22Rv1 (cell line): ENCODE results near the gene APH1B.

Experiments used
- H3K27ac ChIP-seq: fragments of 450-650 bp; 2 replicates; pipeline ENCODE4 v1.5.1; 2017
- CTCF ChIP-seq: fragments of 450-650 bp; IDR thresholded peaks from 2 replicates; pipeline ENCODE4 v1.5.1; 2017; ENCODE audit warnings: mild to moderate bottlenecking
- ZFX ChIP-seq: fragments of 450-650 bp; IDR thresholded peaks from 2 replicates; pipeline ENCODE4 v1.6.1; 2017; ENCODE audit warnings: antibody characterized with exemption, borderline replicate concordance

Gene APH1B

GRCh38 chr15:63277038-63277892, at the start of gene APH1B:
TSS of gene APH1B (plus strand) at chr15:63277605. CDS start at chr15:63277624, 19 bp downstream.
- peak within 1 kb of the TSS; percentile 16; the same call in 1 of the 2 replicates for H3K27ac ChIP-seq
- TF ChIP-seq CTCF (no peak), ZFX (no peak)

GRCh38 chr15:63227689-63228088, 49.7 kb upstream of the APH1B start:
- H3K27ac ChIP-seq = no peak overlapping the region
- no peak for TF ChIP-seq CTCF
- no peak for TF ChIP-seq ZFX

GRCh38 chr15:63231206-63231605, 46.2 kb upstream of the APH1B start:
- TF ChIP-seq CTCF = no peak
- TF ChIP-seq ZFX = no peak
- no peak overlapping the region for H3K27ac ChIP-seq

DNA sequence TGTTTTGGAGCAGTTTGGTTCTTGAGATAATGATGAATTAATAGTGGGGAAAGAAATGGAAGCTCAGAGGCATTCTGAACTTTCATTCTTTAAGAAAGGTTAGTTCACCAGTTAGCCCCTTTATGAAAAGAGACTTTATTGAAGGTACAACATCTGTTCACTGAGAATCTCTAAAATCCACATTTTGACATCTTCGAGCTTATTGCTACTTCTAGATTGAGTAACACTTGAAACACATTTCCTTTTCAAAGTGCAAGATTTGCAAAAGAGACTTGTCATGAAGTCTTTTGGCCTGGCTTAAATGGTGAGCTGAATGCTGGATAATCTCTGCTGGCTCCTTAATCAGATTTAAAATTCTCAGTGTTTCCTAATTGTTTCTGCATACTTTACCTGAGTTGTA, 45.7 kb upstream of the APH1B start:
- H3K27ac ChIP-seq = no peak overlapping the region
- no peak for TF ChIP-seq CTCF
- TF ChIP-seq ZFX = no peak

GRCh38 chr15:63232405-63232804, 45.0 kb upstream of the APH1B start:
- no peak overlapping the region for H3K27ac ChIP-seq
- TF ChIP-seq ZFX (no peak), CTCF (no peak)

DNA sequence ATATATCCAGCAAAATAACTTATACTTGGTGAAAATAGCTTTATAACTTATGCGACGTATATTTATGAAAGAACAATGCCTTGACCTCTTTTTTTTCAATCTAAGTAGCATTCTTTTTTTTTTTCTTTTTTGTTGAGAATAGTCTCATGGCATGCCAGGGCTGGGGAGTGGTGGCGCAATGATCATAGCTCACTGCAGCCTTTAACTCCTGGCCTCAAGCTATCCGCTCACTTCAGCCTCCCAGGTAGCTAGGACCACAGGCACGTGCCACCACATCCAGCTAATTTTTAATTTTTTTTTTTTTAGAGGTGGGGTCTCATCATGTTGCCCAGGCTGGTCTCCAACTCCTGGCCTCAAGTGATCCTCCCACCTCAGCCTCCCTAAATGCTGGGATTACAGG, 44.5 kb upstream of the APH1B start:
- no peak overlapping the region for H3K27ac ChIP-seq
- TF ChIP-seq ZFX (no peak), CTCF (no peak)

- TF ChIP-seq ZFX (no peak), CTCF (no peak)
- no peak overlapping the region for H3K27ac ChIP-seq
Observed at GRCh38 chr15:63233667-63234423, 43.6 kb upstream of the APH1B start.
